Astrocyte (in vitro differentiated cells and primary cell): Measurements from ENCODE around the gene ASIC3. TPM values are rescaled to one million over a fixed set of nuclear protein-coding genes. Genes with fewer than 3 reads are reported as not detected.
A peak's percentile ranks its signal among the peaks of the same experiment; 100 is the strongest.
"Not testable (repeated sequence)": the region's sequence is repeated elsewhere in the genome, so short reads cannot be mapped to it uniquely, and the experiment has no call there.

Experiments used
- DNase-seq: peaks from one replicate; pipeline ENCODE4 v3.0.0-alpha.2; 2010; ENCODE audit warnings: low read depth
- FAIRE-seq: peaks from 2 replicates; lab custom pipeline; 2011; peaks lifted over from hg19 to GRCh38; lab: Jason Lieb, UNC
- H2AFZ ChIP-seq: 2 replicates; pipeline ENCODE4 v1.6.0; 2012; ENCODE audit warnings: low read depth, low read length, inconsistent platforms
- H3K27ac ChIP-seq: 2 replicates; pipeline ENCODE4 v1.5.1; 2011; ENCODE audit warnings: low read depth, low read length, inconsistent platforms
- H3K27me3 ChIP-seq: 2 replicates; pipeline ENCODE4 v1.6.0; 2011; ENCODE audit warnings: low read length, inconsistent platforms; ENCODE audit not compliant: insufficient read depth
- H3K36me3 ChIP-seq: 2 replicates; pipeline ENCODE4 v1.5.1; 2011; ENCODE audit warnings: low read length, inconsistent platforms; ENCODE audit not compliant: insufficient read depth
- H3K4me1 ChIP-seq: 2 replicates; pipeline ENCODE4 v1.5.1; 2011; ENCODE audit warnings: low read length, inconsistent platforms; ENCODE audit not compliant: insufficient read depth
- H3K4me2 ChIP-seq: 2 replicates; pipeline ENCODE4 v1.6.0; 2012; ENCODE audit warnings: low read length, inconsistent platforms
- H3K4me3 ChIP-seq: 2 replicates; pipeline ENCODE4 v1.5.1; 2011; ENCODE audit warnings: low read depth, mild to moderate bottlenecking, low read length, inconsistent platforms; ENCODE audit not compliant: insufficient read depth
- H3K79me2 ChIP-seq: 2 replicates; pipeline ENCODE4 v1.6.0; 2012; ENCODE audit warnings: mild to moderate bottlenecking, low read length, inconsistent platforms; ENCODE audit not compliant: insufficient read depth
- H3K9ac ChIP-seq: 2 replicates; pipeline ENCODE4 v1.6.0; 2012; ENCODE audit warnings: mild to moderate bottlenecking, low read length, inconsistent platforms
- H3K9me3 ChIP-seq: 2 replicates; pipeline ENCODE4 v1.5.1; 2012; ENCODE audit warnings: low read depth, mild to moderate bottlenecking, low read length, inconsistent platforms; ENCODE audit not compliant: insufficient read depth
- H4K20me1 ChIP-seq: 2 replicates; pipeline ENCODE4 v1.6.0; 2012; ENCODE audit warnings: low read length, inconsistent platforms; ENCODE audit not compliant: insufficient read depth
- H3K27ac Mint-ChIP-seq: one replicate; pipeline ENCODE4 v1.8.0; 2021; ENCODE audit warnings: mild to moderate bottlenecking, mixed read lengths; ENCODE audit not compliant: unreplicated experiment
- H3K27me3 Mint-ChIP-seq: one replicate; pipeline ENCODE4 v1.8.0; 2021; ENCODE audit warnings: low read depth, mixed read lengths; ENCODE audit not compliant: unreplicated experiment
- H3K36me3 Mint-ChIP-seq: one replicate; pipeline ENCODE4 v1.8.0; 2021; ENCODE audit warnings: low read depth, mixed read lengths; ENCODE audit not compliant: unreplicated experiment
- H3K4me1 Mint-ChIP-seq: one replicate; pipeline ENCODE4 v1.8.0; 2021; ENCODE audit warnings: low read depth, mixed read lengths; ENCODE audit not compliant: unreplicated experiment
- H3K4me3 Mint-ChIP-seq: one replicate; pipeline ENCODE4 v1.8.0; 2021; ENCODE audit warnings: mild to moderate bottlenecking, moderate library complexity, mixed read lengths; ENCODE audit not compliant: unreplicated experiment
- H3K9me3 Mint-ChIP-seq: one replicate; pipeline ENCODE4 v1.8.0; 2021; ENCODE audit warnings: mild to moderate bottlenecking, mixed read lengths; ENCODE audit not compliant: unreplicated experiment
- EZH2 ChIP-seq: IDR thresholded peaks from 2 replicates; pipeline ENCODE4 v1.6.1; 2012; ENCODE audit warnings: mild to moderate bottlenecking, low read length, inconsistent platforms; ENCODE audit not compliant: insufficient read depth
- total RNA-seq: library from RNA; stranded (reverse); gene quantifications from 2 replicates; pipeline ENCODE4 v1.2.1, GENCODE V29; 2021

The ASIC3 gene
- total RNA-seq, 1 donor from 2014 or later: 3.9 TPM

- DNase-seq (peak; percentile 26), FAIRE-seq (no peak)
- Histone ChIP-seq H3K9ac (no peak overlapping the region), H3K27ac (no peak overlapping the region), H2AFZ (no peak overlapping the region), H3K27me3 (peaks cover 4% of the 10 kb centered on the region), H3K9me3 (no peaks in the 10 kb centered on the region), H3K4me1 (peaks cover 6% of the 10 kb centered on the region), H3K4me2 (no peak overlapping the region), H4K20me1 (no peaks in the 10 kb centered on the region), H3K4me3 (no peak overlapping the region), H3K79me2 (peaks cover 17% of the 10 kb centered on the region), H3K36me3 (no peaks in the 10 kb centered on the region)
- Mint-ChIP-seq H3K4me1 (peaks cover 20% of the 10 kb centered on the region), H3K27ac (peak overlapping the region; percentile 95), H3K36me3 (no peaks in the 10 kb centered on the region), H3K4me3 (peak overlapping the region; percentile 54), H3K9me3 (no peaks in the 10 kb centered on the region), H3K27me3 (peaks cover 6% of the 10 kb centered on the region)
- no peak for TF ChIP-seq EZH2
Measured at GRCh38 chr7:151025924-151026671, 22.2 kb upstream of the ASIC3 start.

GRCh38 chr7:151026771-151027727 is 21.3 kb upstream of the ASIC3 start:
- peaks cover 20% of the 10 kb centered on the region for H3K4me1 Mint-ChIP-seq
- not testable (repeated sequence) for H3K27ac ChIP-seq, H3K27me3 ChIP-seq, H3K27me3 Mint-ChIP-seq, H3K4me1 ChIP-seq, DNase-seq, H3K9me3 ChIP-seq, FAIRE-seq, H3K9ac ChIP-seq, H3K9me3 Mint-ChIP-seq, H3K36me3 ChIP-seq, H4K20me1 ChIP-seq, H3K4me3 ChIP-seq, H3K36me3 Mint-ChIP-seq
- H2AFZ ChIP-seq: peak overlapping the region; percentile 46
- H3K79me2 ChIP-seq: peaks cover 17% of the 10 kb centered on the region
- peak overlapping the region; percentile 94 for H3K4me3 Mint-ChIP-seq
- peak overlapping the region; percentile 95 for H3K27ac Mint-ChIP-seq
- peak overlapping the region; percentile 90 for H3K4me2 ChIP-seq

GRCh38 chr7:151027728-151028130 is 20.6 kb upstream of the ASIC3 start:
- Histone ChIP-seq H3K79me2 (peaks cover 17% of the 10 kb centered on the region), H3K4me2 (peak overlapping the region; percentile 90), H3K9ac (peak overlapping the region; percentile 84), H2AFZ (peak overlapping the region; percentile 81), H3K27ac (peak overlapping the region; percentile 69), H3K4me3 (peak overlapping the region; percentile 76)
- H3K27me3 ChIP-seq, H4K20me1 ChIP-seq, H3K9me3 ChIP-seq, H3K36me3 Mint-ChIP-seq, H3K27me3 Mint-ChIP-seq, DNase-seq, H3K36me3 ChIP-seq, H3K9me3 Mint-ChIP-seq, FAIRE-seq, H3K4me1 ChIP-seq: not testable (repeated sequence)
- peak overlapping the region; percentile 94 for H3K4me3 Mint-ChIP-seq
- peak overlapping the region; percentile 95 for H3K27ac Mint-ChIP-seq
- H3K4me1 Mint-ChIP-seq: peaks cover 20% of the 10 kb centered on the region
